ENCODE results near the gene RIC8B. TPM values are rescaled to one million over a fixed set of nuclear protein-coding genes. Genes with fewer than 3 reads are reported as not detected.
"Not testable (repeated sequence)": the region's sequence is repeated elsewhere in the genome, so short reads cannot be mapped to it uniquely, and the experiment has no call there.

The RIC8B gene
- total RNA-seq, 2 experiments from 2014 or later, result 14.2 to 15.0 TPM

DNA sequence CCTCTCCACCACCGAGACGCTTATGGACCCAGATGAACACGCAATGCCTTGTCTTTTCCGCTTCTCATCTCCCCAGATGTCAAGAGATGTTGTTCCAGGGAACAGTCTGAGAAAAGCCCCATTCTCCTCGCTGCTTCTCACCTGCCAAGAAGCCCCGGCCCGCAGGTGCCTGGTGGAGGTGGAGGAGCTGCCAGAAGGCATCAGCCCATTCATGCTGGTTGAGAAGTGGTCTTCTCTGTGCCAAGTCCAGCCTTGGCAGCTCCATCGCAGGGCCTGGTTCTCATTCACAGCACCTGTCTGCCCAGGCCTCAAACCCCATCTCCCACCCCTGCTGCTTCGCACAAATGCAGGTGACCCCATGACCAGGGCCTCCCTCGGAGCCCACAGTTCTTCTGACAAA lies 139.0 kb downstream of the RIC8B start:
- Mint-ChIP-seq H3K36me3 (no peaks in the 10 kb centered on the region), H3K27ac (peak overlapping the region; percentile 18), H3K4me1 (peaks cover 41% of the 10 kb centered on the region), H3K9me3 (ENCODE audit: low read depth) (no peaks in the 10 kb centered on the region), H3K4me3 (no peak overlapping the region), H3K27me3 (peaks cover 2% of the 10 kb centered on the region)
- ATAC-seq (no peak), DNase-seq (no peak)
- CTCF ChIA-PET, result no interaction called here

DNA sequence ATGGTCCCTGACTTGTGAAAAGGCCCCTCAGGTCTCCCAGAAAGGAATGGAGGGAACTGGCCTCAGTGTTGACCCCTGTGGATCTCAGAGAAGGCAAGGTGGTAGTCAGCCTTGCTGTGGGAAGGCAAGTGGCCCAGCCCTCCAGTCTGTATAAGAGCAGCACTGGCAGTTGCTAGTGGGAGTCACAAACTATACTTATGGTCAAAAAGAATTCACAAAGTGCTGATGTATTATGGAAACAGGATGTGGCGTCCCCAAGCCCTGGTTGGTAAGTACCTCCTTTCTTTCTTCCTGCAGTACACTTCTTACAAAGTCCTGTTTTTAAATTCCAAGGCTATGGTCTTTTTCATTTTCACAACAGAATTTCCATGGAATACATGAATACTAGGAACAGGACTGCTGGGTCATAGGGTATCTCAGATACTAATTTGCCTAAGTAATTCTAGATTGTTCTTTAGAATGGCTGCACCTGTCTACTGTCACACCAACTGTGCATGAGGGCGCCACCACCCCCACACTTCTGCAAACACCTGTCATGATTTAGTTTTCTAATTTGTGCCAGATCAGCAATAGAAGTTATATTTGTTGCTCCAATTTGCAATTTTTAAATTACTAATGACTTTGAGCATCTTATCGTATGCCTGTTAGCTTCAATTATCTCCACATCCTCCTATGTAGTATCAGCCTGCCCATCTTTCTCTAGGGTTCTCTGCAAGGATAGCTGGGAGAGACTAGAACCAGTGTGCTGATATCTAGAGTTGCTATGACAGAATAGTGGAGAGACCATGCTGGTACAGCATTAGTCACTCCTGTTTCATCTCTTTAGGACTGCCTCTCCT lies 140.5 kb downstream of the RIC8B start:
- no peak overlapping the region for H3K4me3 Mint-ChIP-seq
- H3K36me3 Mint-ChIP-seq, result no peaks in the 10 kb centered on the region
- H3K27me3 Mint-ChIP-seq, result peaks cover 6% of the 10 kb centered on the region
- DNase-seq (peak; percentile 80), ATAC-seq (peak; percentile 93)
- H3K4me1 Mint-ChIP-seq, result peaks cover 34% of the 10 kb centered on the region
- no peaks in the 10 kb centered on the region for H3K9me3 Mint-ChIP-seq (ENCODE audit: low read depth)
- peak overlapping the region; percentile 90 for H3K27ac Mint-ChIP-seq
- CTCF ChIA-PET, result interaction anchor here (1.0 to 1.2 kb wide), 3 partner anchors 73 to 558 kb away, joined by 3 to 4 read pairs (median 3); partner anchors contain the start of gene POLR3B

DNA sequence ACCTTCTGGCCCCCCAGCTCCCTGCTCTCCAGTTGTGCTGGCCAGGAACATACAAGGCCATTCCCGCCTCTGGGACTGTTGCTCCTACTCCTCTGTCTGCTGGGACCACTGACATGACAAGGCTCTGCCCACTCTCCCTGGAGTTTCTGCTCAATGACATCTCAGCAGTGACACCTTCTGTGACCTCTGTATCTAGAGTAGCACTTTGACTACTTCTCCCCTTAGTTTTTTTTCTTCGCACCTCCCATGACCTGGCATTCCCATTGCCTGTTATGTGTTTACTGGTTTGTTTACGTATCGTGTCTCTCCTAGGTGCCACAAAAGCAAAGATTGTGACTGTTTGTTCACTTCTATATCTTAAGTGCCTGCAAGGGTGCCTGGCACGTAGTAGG lies 141.1 kb downstream of the RIC8B start:
- ATAC-seq (no peak), DNase-seq (no peak)
- Mint-ChIP-seq H3K9me3 (ENCODE audit: low read depth) (no peaks in the 10 kb centered on the region), H3K4me1 (peaks cover 28% of the 10 kb centered on the region), H3K4me3 (no peak overlapping the region), H3K27ac (peak overlapping the region; percentile 90), H3K27me3 (peaks cover 8% of the 10 kb centered on the region), H3K36me3 (no peaks in the 10 kb centered on the region)
- CTCF ChIA-PET, result interaction anchor here (1.0 to 1.2 kb wide), 3 partner anchors 73 to 559 kb away, joined by 3 to 4 read pairs (median 3); partner anchors contain the start of gene POLR3B

DNA sequence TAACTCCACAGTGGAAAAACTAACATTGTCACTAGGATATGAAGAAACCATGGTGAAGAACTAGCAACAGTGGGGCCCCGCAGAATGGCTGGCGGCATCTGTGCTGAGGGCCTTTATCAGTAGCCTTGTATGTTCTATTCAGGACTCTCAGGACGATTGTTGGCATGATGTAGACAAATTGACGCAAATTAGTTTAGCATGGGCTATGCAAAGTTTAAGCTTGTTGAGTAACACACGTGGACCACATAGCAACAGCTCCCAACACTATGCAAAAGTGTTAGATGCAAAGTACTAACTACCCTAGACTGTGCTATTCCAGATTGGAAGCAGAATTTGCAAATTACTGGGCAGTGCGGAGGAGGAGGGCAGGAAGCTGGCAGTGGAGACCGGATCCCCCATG lies 143.0 kb downstream of the RIC8B start:
- no peaks in the 10 kb centered on the region for H3K9me3 Mint-ChIP-seq (ENCODE audit: low read depth)
- H3K27me3 Mint-ChIP-seq, result peaks cover 20% of the 10 kb centered on the region
- H3K27ac Mint-ChIP-seq, result no peak overlapping the region
- H3K4me1 Mint-ChIP-seq, result peaks cover 18% of the 10 kb centered on the region
- H3K36me3 Mint-ChIP-seq, result no peaks in the 10 kb centered on the region
- no peak for ATAC-seq
- no peak overlapping the region for H3K4me3 Mint-ChIP-seq
- DNase-seq, result no peak
- CTCF ChIA-PET, result interaction anchor here (1.2 to 4.0 kb wide), 3 partner anchors 10 to 531 kb away, joined by 3 to 20 read pairs (median 3); no protein-coding TSS in a partner anchor

DNA sequence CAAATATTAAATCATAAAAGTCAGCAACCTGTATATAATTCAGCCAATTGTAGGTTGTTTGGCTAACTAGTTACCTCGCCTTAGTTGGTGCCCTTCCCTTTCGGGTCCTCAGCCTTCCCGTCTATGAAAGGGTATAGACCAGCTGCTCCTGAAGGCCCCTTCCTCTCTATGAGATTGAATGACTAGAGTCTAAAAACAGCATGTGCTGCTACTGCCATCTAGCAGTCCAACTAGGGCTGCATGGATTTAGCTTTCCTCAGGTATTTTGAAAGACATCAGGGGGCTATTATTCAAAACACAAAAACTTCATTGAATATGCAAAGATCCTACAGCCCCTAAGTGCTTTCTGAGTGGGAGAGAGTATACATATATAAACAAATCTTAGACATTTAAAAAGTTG lies 144.3 kb downstream of the RIC8B start:
- peaks cover 25% of the 10 kb centered on the region for H3K27me3 Mint-ChIP-seq
- no peak overlapping the region for H3K4me3 Mint-ChIP-seq
- ATAC-seq, result no peak
- H3K36me3 Mint-ChIP-seq, result peaks cover 2% of the 10 kb centered on the region
- H3K4me1 Mint-ChIP-seq, result peaks cover 18% of the 10 kb centered on the region
- H3K9me3 Mint-ChIP-seq (ENCODE audit: low read depth), result peaks cover 2% of the 10 kb centered on the region
- CTCF ChIA-PET, result interaction anchor here (0.7 to 4.0 kb wide), 11 partner anchors 8 to 691 kb away, joined by 3 to 20 read pairs (median 4); partner anchors contain the start of gene POLR3B
- DNase-seq, result no peak
- H3K27ac Mint-ChIP-seq, result no peak overlapping the region

DNA sequence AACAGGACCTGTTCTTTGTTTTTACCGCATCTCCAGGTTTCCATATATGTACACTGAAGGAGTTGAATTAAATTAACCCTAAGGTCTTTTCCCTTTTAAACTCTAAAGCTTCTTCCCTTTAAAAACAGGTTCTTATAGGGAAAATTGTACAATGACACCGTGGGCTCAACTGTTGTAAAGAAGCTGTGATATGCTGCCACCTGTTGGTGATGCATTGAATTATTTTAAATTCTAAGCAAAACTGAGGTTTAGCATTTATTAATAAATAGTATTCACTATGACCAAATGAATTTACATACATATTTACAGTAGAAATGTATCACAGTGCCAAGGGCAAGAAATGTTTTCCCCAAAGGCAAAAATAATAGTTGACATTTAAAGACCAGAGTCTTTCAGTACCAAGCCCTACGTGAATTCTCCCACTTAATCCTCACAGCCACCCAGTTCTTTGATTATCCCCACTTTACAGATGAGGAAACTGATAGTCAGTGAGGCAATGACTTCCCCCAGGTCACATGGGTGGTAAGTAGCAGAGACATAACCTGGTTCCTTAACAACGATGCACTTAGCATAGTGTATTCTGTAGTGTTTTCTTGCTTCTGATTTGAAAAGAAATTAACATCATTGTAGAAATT lies 145.5 kb downstream of the RIC8B start:
- peaks cover 8% of the 10 kb centered on the region for H3K4me1 Mint-ChIP-seq
- CTCF ChIA-PET, result interaction anchor here (0.8 to 4.0 kb wide), 15 partner anchors 13 to 692 kb away, joined by 3 to 20 read pairs (median 3); partner anchors contain the start of gene POLR3B
- H3K9me3 Mint-ChIP-seq (ENCODE audit: low read depth), result peaks cover 6% of the 10 kb centered on the region
- no peak overlapping the region for H3K27ac Mint-ChIP-seq
- ATAC-seq, result no peak
- H3K27me3 Mint-ChIP-seq, result peaks cover 31% of the 10 kb centered on the region
- no peak for DNase-seq
- peaks cover 5% of the 10 kb centered on the region for H3K36me3 Mint-ChIP-seq
- no peak overlapping the region for H3K4me3 Mint-ChIP-seq

DNA sequence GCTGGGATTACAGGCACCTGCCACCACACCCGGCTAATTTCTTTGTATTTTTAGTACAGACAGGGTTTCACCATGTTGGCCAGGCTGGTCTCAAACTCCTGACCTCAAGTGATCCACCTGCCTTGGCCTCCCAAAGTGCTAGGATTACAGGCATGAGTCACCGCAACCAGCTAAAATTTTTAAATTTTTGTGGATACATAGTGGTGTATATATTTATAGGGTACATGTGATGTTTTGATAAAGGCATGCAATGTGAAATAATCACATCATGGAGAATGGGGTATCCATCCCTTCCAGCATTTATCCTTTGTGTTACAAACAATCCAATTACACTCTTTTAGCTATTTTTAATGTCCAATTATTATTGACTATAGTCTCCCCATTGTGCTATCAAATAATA lies 147.5 kb downstream of the RIC8B start:
- not testable (repeated sequence) for H3K27ac Mint-ChIP-seq; H3K9me3 Mint-ChIP-seq (ENCODE audit: low read depth); DNase-seq; H3K4me3 Mint-ChIP-seq; H3K36me3 Mint-ChIP-seq; H3K4me1 Mint-ChIP-seq; ATAC-seq
- CTCF ChIA-PET, result interaction anchor here (0.7 to 2.5 kb wide), 3 partner anchors 55 to 564 kb away, joined by 3 to 8 read pairs (median 7); partner anchors contain the start of gene POLR3B
- peaks cover 31% of the 10 kb centered on the region for H3K27me3 Mint-ChIP-seq

DNA sequence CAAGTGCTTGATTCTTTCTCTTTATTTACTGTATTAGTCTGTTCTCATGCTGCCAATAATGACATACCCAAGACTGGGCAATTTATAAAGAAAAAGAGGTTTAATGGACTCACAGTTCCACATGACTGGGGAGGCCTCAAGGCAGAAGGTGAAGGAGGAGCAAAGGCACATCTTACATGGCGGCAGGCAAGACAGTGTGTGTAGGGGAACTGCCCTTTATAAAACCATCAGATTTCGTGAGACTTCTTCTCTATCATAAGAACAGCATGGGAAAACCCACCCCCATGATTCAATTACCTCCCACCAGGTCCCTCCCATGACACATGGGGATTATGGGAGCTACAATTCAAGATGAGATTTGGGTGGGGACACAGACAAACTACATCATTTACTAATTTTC lies 149.1 kb downstream of the RIC8B start:
- H3K9me3 Mint-ChIP-seq (ENCODE audit: low read depth); DNase-seq; ATAC-seq; H3K36me3 Mint-ChIP-seq; H3K4me1 Mint-ChIP-seq; H3K4me3 Mint-ChIP-seq; H3K27ac Mint-ChIP-seq; CTCF ChIA-PET: not testable (repeated sequence)
- H3K27me3 Mint-ChIP-seq, result peaks cover 36% of the 10 kb centered on the region

DNA sequence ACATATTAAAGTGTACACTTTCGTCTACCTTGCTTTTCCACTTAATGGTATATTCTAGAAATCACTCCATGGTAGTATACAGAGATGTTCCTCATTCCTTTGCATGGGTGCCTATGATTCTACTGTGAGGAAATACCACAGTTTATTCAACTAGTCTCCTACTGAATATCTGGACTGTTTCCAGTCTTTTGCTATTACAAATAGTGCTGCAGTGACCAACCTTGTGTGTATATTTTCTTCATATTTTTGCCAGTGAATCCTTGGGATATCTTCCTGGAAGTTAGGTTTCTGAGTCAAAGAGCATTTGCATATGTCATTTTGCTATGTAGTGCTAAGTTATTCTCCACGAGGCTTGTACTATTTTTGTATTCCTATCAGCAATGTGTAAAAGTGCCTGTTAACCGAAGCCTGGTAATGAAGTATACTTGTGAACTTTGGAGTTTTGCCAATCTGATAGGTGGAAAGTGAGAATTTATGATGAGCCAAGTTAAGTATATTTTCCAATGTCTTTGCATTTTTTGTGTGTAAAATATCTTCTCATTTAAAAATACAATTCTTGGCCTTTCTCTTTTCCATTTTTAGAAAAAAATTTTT lies 149.9 kb downstream of the RIC8B start:
- Mint-ChIP-seq H3K27ac (no peak overlapping the region), H3K36me3 (peaks cover 5% of the 10 kb centered on the region)

DNA sequence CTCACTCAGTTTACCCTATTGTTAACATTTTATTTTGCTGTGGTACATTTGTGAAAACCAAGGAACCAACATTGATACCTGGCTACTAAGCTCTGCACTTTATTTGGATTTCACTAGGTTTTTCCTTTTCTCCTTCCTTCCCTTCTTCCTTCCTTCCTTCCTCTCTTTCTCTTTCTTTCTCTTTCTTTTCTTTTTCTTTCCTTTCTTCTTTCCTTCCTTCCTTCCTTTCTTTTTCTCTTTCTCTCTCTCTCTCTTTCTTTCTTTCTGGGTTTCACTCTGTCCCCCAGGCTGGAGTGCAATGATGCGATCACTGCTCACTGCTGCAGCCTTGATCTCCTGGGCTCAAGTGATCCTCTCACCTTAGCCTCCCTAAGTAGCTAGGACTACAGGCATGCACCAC lies 152.2 kb downstream of the RIC8B start:
- CTCF ChIA-PET, result no interaction called here
- no peak overlapping the region for H3K4me3 Mint-ChIP-seq
- H3K4me1 Mint-ChIP-seq, result no peaks in the 10 kb centered on the region
- H3K27me3 Mint-ChIP-seq, result peaks cover 34% of the 10 kb centered on the region
- no peak for DNase-seq
- peaks cover 5% of the 10 kb centered on the region for H3K36me3 Mint-ChIP-seq
- H3K27ac Mint-ChIP-seq, result no peak overlapping the region
- no peak for ATAC-seq
- peaks cover 6% of the 10 kb centered on the region for H3K9me3 Mint-ChIP-seq (ENCODE audit: low read depth)

More for the DNA sequence above, 149.9 kb downstream of the RIC8B start:
- no peak overlapping the region for H3K4me3 Mint-ChIP-seq
- DNase-seq (no peak), ATAC-seq (no peak)
- H3K9me3 Mint-ChIP-seq (ENCODE audit: low read depth), result peaks cover 6% of the 10 kb centered on the region
- H3K4me1 Mint-ChIP-seq, result no peaks in the 10 kb centered on the region
- CTCF ChIA-PET, result no interaction called here
- peaks cover 37% of the 10 kb centered on the region for H3K27me3 Mint-ChIP-seq

DNA sequence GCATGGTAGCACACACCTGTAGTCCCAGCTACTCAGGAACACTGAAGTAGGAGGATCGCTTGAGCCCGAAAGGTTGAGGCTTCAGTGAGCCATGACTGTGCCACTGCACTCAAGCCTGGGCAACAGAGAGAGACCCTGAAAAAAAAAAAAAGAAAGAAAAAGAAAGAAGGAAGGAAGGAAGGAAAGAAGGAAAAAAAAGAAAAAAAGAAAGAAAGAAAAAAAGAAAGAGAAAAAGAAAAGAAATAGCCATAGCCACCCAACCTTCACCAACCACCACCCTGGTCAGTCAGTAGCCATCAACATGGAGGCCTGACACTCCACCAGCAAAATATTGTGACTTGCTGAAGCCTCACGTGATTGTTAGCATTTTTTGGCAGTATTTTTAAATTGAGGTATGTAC lies 159.8 kb downstream of the RIC8B start:
- Mint-ChIP-seq H3K27me3 (peaks cover 16% of the 10 kb centered on the region), H3K9me3 (ENCODE audit: low read depth) (no peaks in the 10 kb centered on the region), H3K27ac (no peak overlapping the region), H3K4me3 (no peak overlapping the region), H3K36me3 (no peaks in the 10 kb centered on the region), H3K4me1 (no peaks in the 10 kb centered on the region)
- no peak for ATAC-seq
- CTCF ChIA-PET, result no interaction called here
- no peak for DNase-seq

Measured in activated CD8-positive, alpha-beta memory T cell treated with anti-CD3 and anti-CD28 coated beads, Interleukin-2, amount 10 ng/mL, durations not matched to agents 7 days and 5 days (primary cell).